Suppressor macrophage treated with lipopolysaccharide for 1 hour (primary cell): Measurements from ENCODE around the gene CLCN4.

Experiments used
- DNase-seq, 3 donors: peaks; one replicate each; pipeline ENCODE4 v3.0.0-alpha.2; 2020 to 2022

CLCN4 gene

DNA sequence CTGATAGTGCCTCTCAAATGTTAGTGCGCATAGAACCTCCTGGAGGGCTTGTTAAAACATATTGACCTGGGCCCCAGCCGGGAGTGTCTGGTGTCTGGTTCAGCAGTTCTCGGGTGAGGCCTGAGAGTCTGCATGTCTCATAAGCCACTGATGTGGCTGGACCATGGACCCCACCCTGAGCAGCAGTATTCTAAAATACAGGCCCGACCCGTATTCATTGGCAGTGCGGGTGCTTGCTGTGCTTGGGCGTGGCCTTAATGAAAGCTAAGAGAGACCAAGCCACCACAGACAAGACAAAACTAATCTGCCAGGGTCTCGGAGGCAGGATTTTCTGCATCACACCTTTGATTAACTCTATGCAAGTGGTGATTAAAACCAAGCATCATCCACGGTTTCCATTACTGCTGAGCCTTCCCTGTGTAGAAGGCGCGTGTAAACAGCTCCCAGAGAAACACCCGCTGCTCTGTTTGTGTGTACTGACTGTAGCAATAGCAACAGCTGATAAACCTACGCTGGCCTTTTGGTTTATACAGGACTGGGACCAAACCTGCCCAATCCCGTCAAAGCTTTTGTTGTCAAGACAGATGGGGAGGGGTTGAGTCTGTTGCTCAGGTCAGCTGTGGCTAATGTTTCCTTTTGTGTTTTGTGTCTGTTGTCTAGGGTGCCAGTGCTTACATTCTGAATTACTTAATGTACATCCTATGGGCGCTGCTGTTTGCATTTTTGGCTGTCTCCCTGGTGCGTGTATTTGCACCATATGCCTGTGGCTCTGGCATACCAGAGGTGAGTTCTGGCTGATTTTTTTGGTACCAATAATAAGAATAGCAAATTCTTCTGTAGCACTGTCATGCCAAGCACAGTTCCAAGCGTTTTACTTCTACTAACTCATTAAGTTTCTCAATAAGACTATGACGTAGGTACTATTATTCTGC is 40.8 kb downstream of the CLCN4 start:
- DNase-seq, result no peak

DNA sequence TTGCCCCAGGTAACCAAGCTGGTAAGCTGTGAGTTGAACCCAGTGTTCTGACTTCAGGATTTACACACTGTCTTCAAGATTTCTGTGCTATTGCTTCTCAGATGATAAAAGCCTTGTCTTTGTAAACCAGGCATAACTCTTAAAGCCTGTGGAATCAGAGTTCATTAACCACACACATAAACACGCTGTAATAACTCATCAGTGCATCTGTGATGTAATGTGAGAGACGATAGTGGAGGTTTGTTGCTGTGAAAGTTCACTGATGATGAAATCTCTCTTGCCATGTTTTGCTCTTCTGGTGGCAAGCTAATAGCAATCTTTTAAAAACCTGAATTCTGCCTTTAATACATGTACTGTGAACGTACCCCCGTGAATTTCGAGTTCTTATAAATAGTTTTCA is 41.5 kb downstream of the CLCN4 start:
- peak in 1 of 3 donors; percentile 26 for DNase-seq

DNA sequence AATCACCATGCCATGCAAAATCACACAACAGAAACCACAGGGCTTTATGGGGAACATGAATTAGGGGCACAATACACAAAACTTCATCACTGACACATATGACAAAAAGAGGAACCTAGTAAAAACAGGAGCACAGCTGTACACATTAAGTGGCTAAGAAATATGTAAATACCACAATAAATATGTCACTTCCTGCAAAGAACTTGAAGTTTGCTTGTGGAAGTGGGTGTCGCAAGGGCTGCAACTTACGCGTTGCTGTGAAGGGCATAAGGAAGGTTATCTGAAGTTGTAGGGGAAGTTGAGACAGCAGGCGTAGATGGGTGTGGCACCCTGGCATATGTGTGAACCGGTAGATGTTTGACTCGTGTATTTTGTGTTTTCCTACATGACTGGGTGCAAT is 42.4 kb downstream of the CLCN4 start:
- peak; percentile 77 to 85 (median 81) for DNase-seq

DNA sequence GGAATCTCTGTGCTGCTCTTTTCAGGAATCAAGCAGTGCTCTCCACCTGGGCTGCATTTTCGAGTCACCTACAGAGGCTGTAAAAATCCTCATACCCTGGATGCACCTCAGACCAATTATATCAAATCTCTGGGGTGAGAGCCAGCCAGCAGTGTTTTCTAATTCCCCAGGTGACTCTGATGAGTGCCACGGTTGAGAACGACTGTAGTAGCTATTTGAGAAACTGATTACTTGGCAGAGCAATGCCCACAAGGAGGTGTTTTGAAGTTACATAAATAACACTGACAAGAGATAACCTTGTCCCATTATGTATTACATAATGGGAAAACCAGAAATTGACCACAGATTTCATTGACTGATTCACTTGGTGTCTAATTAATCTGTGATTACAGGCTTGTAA is 46.8 kb downstream of the CLCN4 start:
- DNase-seq, result no peak

DNA sequence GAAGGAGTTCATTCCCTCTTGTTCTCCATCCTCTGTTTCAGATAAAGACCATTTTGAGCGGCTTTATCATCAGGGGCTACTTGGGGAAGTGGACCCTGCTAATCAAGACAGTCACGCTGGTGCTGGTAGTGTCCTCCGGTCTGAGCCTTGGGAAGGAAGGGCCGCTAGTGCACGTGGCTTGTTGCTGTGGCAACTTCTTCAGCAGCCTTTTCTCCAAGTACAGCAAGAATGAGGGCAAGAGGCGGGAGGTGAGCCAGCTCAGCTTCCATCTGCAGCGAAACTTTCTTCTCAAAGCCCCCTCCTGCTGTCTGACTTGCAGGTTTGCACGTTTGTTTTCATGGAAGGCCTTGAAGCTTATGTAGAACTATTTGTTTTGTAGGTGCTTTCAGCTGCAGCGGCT is 49.5 kb downstream of the CLCN4 start:
- DNase-seq, result no peak

DNA sequence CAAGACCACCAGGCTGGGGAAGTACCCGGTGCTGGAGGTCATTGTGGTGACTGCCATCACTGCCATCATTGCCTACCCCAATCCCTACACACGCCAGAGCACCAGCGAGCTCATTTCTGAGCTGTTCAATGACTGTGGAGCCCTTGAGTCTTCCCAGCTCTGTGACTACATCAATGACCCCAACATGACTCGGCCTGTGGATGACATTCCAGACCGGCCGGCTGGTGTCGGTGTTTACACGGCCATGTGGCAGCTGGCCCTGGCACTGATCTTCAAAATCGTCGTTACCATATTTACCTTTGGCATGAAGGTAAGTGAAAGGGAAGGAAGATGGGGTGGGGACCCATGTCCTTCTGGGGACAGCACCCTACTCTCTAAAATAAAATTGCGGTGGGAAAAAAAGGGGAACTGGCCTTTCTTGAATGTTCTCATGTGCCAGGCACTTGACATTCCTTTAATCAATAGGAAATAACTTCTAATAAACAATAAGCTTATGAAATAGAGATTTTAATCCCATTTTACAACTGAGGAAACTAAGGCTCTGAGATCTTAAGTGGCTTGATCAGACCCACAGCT is 51.6 kb downstream of the CLCN4 start:
- DNase-seq, result no peak

- DNase-seq, result no peak
Measured at GRCh38 chrX:10208953-10209352, 52.2 kb downstream of the CLCN4 start.

- no peak for DNase-seq
Measured at GRCh38 chrX:10212395-10212794, 55.6 kb downstream of the CLCN4 start.

- DNase-seq, result no peak
Measured at GRCh38 chrX:10213716-10214115, 56.9 kb downstream of the CLCN4 start.

DNA sequence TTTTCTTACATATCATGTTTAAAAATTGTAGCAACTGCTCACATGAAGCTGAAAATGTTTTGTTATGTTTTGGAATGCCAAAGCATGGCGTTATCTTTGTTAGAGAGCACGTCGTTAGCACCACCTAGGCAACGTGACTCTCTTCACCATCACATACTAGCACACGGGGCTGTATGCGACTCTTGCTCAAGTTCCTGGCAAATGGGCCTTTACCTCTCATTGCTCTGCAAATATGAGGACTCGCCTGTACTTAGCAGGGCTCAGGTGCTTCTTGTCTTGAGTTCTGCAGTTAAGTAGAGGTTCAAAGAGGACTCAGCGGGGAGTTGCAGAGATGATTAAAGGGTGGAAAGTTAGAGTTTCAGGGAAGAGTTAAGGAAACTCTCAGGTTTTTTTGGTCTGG is 59.4 kb downstream of the CLCN4 start:
- no peak for DNase-seq

DNA sequence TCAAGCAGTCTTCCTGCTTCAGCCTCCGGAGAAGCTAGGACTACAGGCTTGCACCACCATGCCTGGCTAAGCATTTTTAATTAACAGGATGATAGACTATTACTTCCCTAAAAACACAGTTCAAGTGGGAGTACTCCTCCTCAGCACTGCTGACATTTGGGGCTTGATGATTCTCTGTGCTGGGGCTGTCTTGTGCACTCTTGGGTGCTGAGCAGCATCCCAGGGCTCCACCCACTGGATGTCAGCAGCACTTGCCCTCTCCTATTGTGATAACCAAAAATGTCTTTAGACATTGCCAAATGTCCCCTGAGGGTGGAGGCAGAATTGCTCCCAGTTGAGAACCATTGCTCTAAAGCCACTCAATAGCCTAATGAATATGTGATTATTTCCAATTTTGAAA is 60.4 kb downstream of the CLCN4 start:
- peak; percentile 41 to 52 (median 50) for DNase-seq

DNA sequence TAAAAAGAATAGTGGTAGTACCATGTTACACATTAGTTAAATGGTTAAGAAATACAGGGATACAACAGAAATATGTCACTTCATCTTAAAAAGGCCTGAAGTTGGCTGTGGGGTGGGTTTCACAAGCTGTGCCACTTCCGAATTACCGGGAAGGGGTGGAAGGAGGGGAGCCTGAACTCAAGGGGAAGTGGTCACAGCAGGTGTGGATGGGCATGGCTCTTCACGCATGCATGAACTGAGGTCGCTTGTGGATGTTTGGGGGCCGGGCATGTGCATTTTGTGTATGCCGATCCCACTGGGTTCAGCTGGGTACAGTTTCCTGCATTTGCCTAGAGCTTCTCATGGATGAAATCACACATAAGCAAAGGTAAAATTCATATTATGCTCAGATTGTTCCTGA is 64.9 kb downstream of the CLCN4 start:
- no peak for DNase-seq

- no peak for DNase-seq
Measured at GRCh38 chrX:10223276-10223675, 66.5 kb downstream of the CLCN4 start.

- no peak for DNase-seq
Measured at GRCh38 chrX:10223781-10224180, 67.0 kb downstream of the CLCN4 start.

DNA sequence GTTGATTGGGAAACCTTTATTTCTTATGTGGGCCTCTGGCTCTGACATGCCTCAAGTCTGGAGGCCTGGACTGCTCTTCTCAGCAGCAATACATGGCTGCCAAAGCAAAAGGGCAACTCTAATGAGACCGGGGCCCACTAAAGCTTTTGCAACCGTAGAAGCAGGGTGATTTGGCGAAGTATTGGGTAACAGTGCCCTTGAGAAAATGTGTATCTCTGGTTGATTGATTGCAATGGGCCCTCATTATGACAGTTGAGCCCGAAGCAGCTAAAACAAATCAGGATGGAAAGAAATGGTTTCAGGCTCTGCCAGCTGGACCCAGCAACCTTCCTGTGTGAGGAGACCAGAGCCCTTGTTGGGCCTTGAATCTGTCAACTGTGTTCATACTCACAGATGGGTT is 73.4 kb downstream of the CLCN4 start:
- no peak for DNase-seq

DNA sequence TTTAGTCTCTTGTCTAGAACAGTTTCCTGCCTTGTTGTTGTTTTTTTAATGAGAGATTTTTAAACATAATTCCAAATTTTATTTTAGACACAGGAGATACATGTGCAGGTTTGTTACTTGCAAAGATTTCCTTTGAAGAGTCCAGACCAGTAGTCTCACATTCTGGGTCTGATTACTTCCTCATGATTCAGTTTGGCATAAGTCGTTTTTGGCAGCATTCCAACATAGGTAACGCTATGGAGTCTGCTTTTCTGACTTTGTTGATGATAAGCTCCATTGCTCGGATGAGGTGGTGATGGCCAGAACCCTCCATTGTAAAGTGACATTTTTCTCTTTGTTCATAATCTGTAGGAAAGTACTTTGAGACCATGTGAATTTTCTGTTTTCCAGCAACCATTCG is 74.7 kb downstream of the CLCN4 start:
- no peak for DNase-seq

DNA sequence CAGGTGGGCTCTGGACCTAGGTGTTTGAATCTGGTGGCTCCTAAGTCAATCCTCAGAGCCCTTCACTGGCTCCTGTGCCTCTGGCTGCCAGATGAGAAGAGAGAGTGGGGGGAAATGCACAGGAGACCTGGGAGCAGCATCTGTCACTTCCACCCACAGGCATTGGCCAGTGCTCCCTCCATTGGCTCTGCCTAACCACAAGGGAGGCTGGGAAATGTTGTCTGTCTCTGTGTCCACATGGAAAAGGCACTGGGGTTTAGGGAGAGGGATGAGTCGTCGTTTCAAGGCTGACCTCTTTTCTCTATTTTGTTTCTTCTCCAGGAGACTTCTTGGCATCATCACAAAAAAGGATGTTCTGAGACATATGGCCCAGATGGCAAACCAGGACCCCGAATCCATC is 76.4 kb downstream of the CLCN4 start:
- no peak for DNase-seq

DNA sequence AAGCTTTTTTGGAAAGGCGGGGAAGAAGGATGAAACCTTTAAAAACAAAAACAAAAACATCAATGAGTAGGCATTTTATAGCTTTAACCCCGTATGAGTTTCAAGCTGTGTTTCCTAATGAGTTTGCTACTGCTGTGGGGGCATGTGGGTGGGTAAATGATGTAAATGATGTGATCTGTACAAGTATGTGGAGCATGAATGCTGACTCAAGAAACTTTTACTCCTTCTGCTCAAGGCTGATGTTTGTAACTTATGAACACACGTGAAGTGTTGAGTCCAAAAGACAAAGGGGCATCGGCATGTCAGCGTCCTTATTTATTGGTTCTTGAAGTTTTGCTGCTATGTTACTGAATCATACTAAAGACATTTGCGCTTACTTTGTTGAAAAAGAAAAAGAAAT is 76.9 kb downstream of the CLCN4 start:
- DNase-seq, result no peak

GRCh38 chrX:10235851-10236250 is 79.1 kb downstream of the CLCN4 start:
- DNase-seq, result no peak

DNA sequence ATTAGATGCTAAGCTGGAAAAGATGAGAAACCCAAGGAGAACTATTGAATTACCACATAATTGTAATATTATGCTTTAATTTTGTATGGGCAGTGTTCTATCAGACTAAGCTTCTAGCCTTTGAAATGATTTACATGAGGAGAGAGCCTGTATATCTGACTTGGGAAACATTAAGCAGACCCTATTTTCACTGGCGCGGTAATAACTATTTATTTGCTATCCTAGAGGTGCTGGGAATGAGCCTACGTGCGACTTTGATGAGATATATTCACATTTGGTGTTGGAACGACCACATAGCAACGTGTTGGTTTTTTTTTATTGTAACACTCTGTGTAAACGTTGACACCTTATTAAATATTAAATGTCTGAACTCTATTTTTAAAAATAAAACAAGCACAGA is 80.5 kb downstream of the CLCN4 start:
- no peak for DNase-seq

GRCh38 chrX:10239611-10240064 is 82.9 kb downstream of the CLCN4 start:
- no peak for DNase-seq

DNA sequence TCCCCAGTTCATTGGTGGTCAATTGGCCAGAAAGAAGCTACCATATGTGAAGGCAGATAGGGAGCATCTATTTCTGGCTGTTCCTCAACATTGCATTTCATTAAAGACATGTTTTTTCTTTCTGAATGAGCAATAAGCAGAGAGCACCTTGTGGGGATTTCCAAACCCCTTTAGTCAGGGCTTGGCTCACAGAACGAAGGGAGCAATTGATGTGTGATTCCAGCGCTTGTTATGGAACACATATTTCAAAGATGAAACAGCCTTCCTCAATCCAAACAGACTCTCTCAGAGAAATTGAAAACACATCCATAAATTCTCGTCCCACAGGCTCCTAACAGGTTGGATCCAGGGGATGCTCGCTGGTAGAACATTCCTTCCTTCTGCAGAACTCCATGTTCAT is 84.1 kb downstream of the CLCN4 start:
- DNase-seq, result no peak

- no peak for DNase-seq
Measured at GRCh38 chrX:10242026-10242425, 85.3 kb downstream of the CLCN4 start.

DNA sequence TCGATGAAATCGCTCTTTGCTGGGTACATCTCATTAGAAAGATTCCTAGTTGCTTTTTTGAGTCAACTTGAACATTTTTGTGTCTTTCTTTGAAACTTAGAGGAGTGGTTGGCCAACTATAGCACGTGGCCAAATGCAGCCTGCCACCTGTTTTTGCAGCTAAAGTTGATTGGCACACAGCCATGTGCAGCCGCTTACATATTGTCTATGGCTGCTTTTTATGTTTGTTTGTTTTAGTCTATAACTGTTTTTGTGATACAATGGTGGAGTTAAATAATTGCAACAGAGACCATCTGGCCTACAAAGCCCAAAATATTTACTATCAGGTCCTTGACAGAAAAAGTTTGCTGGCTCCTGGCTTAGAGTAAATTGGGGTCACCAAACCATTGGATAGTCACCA is 86.3 kb downstream of the CLCN4 start:
- DNase-seq, result no peak
